Measurements from ENCODE around the gene RTL10. TPM values are rescaled to one million over a fixed set of nuclear protein-coding genes. Genes with fewer than 3 reads are reported as not detected.

The RTL10 gene
- total and polyA plus RNA-seq, 2 of the 13 experiments (the other 11 are each of a cell fraction or from before 2014, with no cell fraction given) = 14.1 to 15.8 TPM

DNA sequence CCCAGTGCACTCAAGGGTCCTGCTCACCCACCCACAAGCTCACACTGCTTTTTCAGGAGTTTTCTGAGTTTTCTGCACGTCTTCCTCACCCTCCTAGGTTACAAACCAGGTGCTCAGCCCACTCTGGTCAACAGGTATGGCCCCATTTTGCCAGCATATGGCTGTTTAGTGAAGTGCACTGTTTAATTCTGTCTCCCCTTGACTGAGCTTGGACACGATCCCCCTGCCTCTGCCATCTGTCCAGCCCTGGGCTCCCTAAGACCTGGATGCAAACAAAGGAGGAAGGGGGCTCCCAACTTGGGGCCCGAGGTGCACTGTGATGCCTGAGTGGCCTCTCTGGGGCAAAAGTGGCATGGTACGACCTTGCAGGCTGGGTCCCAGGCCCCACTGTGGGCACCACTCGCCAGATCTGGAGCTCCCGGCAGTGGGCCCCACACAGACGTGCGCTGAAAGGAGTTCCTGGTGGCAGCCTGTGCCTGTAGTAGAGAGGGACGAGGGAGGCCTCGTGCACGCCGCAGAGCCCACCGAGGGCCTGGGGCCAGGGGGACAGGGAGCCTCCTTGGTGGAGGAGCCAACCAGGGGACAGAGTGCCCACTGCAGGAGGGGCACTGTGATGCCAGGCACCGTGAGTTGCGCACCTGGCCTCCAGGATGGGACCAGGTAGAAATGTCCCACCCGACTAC lies 49.6 kb upstream of the RTL10 start:
- Histone ChIP-seq H3K36me3 (replicated peaks in 1 of 2; ENCODE audit: control insufficient read depth in 1 of 2, insufficient read depth in 2 of 2, low read length in 2 of 2) (no peaks in the 10 kb centered on the region; a peak in 3 of 5 replicates), H3K27me3 (ENCODE audit: control insufficient read depth in 1 of 2, insufficient read depth in 2 of 2, low read length in 2 of 2) (no peaks in the 10 kb centered on the region), H3K4me3 (replicated peaks in 1 of 3; ENCODE audit: insufficient read depth in 1 of 3, low read depth in 2 of 3, low read length in 3 of 3) (no peak overlapping the region), H3K27ac (ENCODE audit: extremely low read length, insufficient read depth, low read length) (no peak overlapping the region), H3K4me2 (ENCODE audit: low read depth, low read length) (no peak overlapping the region), H3K79me2 (ENCODE audit: insufficient read depth, low read length) (no peaks in the 10 kb centered on the region), H3K9me3 (ENCODE audit: low read length) (no peaks in the 10 kb centered on the region), H3K4me1 (ENCODE audit: insufficient read depth, low read length) (peaks cover 42% of the 10 kb centered on the region), H4K20me1 (ENCODE audit: insufficient read depth, low read length) (no peaks in the 10 kb centered on the region), H2AFZ (ENCODE audit: low read length) (no peak overlapping the region), H3K9ac (ENCODE audit: insufficient read depth, low read depth, low read length) (no peak overlapping the region)
- TF ChIP-seq, protein P1, sequence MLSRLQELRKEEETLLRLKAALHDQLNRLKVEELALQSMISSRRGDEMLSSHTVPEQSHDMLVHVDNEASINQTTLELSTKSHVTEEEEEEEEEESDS (CRISPR knock-in tag; IDR thresholded peaks at IDR 0.05; ENCODE audit: borderline replicate concordance) = no peak
- 0 out of 2 replicates have a peak, but pooled peaks have one; percentile 25 for TF ChIP-seq HNRNPL (IDR thresholded peaks at IDR 0.05; ENCODE audit: low read depth, low read length)
- BruUV-seq (replicated peaks) = no TSS peak
- in situ Hi-C loops (cut with HindIII; ENCODE audit: extremely low pct_ligation_motif_present, low pct_unique_long_range_greater_than_20kb) = loop anchor here (5.0 kb wide), 2 partner anchors 52 to 172 kb away; partner anchors contain the start of genes GNB1L and RTL10
- DNase-seq (ENCODE audit: low spot score) = no peak
- CTCF ChIA-PET (ENCODE audit: low intra/inter-chr PET ratio, low total read pairs) = no interaction called here
- no peak for FAIRE-seq
- POLR2A ChIA-PET = no interaction called here
- intact Hi-C loops (cut with micrococcal nuclease; ENCODE audit: unreplicated experiment) = no loop called here
- 100% methylated on average over 6 of the region's 16 CpGs for WGBS (ENCODE audit: low lambda C conversion rate)
- no peak for ATAC-seq

GRCh38 chr22:19903513-19903912 lies 48.8 kb upstream of the RTL10 start:
- no peak for FAIRE-seq
- Histone ChIP-seq H3K9me3 (ENCODE audit: low read length) (no peaks in the 10 kb centered on the region), H3K4me3 (replicated peaks in 1 of 3; ENCODE audit: insufficient read depth in 1 of 3, low read depth in 2 of 3, low read length in 3 of 3) (no peak overlapping the region), H3K36me3 (replicated peaks in 1 of 2; ENCODE audit: control insufficient read depth in 1 of 2, insufficient read depth in 2 of 2, low read length in 2 of 2) (no peaks in the 10 kb centered on the region; a peak in 3 of 5 replicates), H3K4me1 (ENCODE audit: insufficient read depth, low read length) (peaks cover 50% of the 10 kb centered on the region), H2AFZ (ENCODE audit: low read length) (no peak overlapping the region), H3K27ac (ENCODE audit: extremely low read length, insufficient read depth, low read length) (no peak overlapping the region), H3K27me3 (ENCODE audit: control insufficient read depth in 1 of 2, insufficient read depth in 2 of 2, low read length in 2 of 2) (no peaks in the 10 kb centered on the region), H3K9ac (ENCODE audit: insufficient read depth, low read depth, low read length) (no peak overlapping the region), H3K79me2 (ENCODE audit: insufficient read depth, low read length) (no peaks in the 10 kb centered on the region), H3K4me2 (ENCODE audit: low read depth, low read length) (no peak overlapping the region), H4K20me1 (ENCODE audit: insufficient read depth, low read length) (no peaks in the 10 kb centered on the region)
- intact Hi-C loops (cut with micrococcal nuclease; ENCODE audit: unreplicated experiment) (no loop called here), in situ Hi-C loops (cut with HindIII; ENCODE audit: extremely low pct_ligation_motif_present, low pct_unique_long_range_greater_than_20kb) (loop anchor here (5.0 kb wide), 2 partner anchors 51 to 171 kb away; partner anchors contain the start of genes GNB1L and RTL10)
- no peak for DNase-seq (ENCODE audit: low spot score)
- 97% methylated on average over 10 of the region's 12 CpGs for WGBS (ENCODE audit: low lambda C conversion rate)
- BruUV-seq (replicated peaks) = no TSS peak
- no peak for ATAC-seq
- CTCF ChIA-PET (ENCODE audit: low intra/inter-chr PET ratio, low total read pairs) = no interaction called here
- POLR2A ChIA-PET = interaction anchor here (1.8 kb wide), 1 partner anchor 38 kb away, joined by 5 read pairs; the partner anchor contains the start of genes COMT and TXNRD2
- TF ChIP-seq ZNF121 (CRISPR knock-in tag; IDR thresholded peaks at IDR 0.05) (no peak), RFX1 (IDR thresholded peaks at IDR 0.05) (no peak), KMT2B (CRISPR knock-in tag; IDR thresholded peaks at IDR 0.05) (no peak), ZNF503 (CRISPR knock-in tag; IDR thresholded peaks at IDR 0.05) (no peak), HIC2 (CRISPR knock-in tag; IDR thresholded peaks at IDR 0.05; ENCODE audit: low read depth) (no peak), ZNF337 (CRISPR knock-in tag; IDR thresholded peaks at IDR 0.05; ENCODE audit: borderline replicate concordance, low read depth) (no peak), HNRNPH1 (optimal IDR thresholded peaks at IDR 0.05; ENCODE audit: low read depth, low read length) (no peak), ZNF678 (CRISPR knock-in tag; IDR thresholded peaks at IDR 0.05) (no peak)
- TF ChIP-seq, protein P2, sequence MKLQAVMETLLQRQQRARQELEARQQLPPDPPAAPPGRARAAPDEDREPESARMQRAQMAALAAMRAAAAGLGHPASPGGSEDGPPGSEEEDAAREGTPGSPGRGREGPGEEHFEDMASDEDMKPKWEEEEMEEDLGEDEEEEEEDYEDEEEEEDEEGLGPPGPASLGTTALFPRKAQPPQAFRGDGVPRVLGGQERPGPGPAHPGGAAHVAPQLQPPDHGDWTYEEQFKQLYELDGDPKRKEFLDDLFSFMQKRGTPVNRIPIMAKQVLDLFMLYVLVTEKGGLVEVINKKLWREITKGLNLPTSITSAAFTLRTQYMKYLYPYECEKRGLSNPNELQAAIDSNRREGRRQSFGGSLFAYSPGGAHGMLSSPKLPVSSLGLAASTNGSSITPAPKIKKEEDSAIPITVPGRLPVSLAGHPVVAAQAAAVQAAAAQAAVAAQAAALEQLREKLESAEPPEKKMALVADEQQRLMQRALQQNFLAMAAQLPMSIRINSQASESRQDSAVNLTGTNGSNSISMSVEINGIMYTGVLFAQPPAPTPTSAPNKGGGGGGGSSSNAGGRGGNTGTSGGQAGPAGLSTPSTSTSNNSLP (IDR thresholded peaks at IDR 0.05; ENCODE audit: low read depth, low read length) = no peak

Data from HepG2 (cell line).